Subcutaneous adipose tissue (tissue), 4 donors: ENCODE data around the gene PLAGL2. TPM values are rescaled to one million over a fixed set of nuclear protein-coding genes. Genes with fewer than 3 reads are reported as not detected.

Source experiments
- total RNA-seq, 4 donors: library from RNA; depleted of rRNA; stranded (reverse); fragments of >200 nt; gene quantifications; one replicate each; pipeline ENCODE4 v1.1.0, GENCODE V29; 2016
- TF ChIP-seq, protein P1 (sequence below): fragments of 450-650 bp; IDR thresholded peaks from one replicate; pipeline ENCODE4 v1.5.1; 2016; ENCODE audit warnings: low read depth, mild to moderate bottlenecking, control low read depth, antibody characterized with exemption, moderate library complexity

Gene PLAGL2
- total RNA-seq, 4 donors from 2014 or later, result 2.4 to 4.1 (median 3.2) TPM

DNA sequence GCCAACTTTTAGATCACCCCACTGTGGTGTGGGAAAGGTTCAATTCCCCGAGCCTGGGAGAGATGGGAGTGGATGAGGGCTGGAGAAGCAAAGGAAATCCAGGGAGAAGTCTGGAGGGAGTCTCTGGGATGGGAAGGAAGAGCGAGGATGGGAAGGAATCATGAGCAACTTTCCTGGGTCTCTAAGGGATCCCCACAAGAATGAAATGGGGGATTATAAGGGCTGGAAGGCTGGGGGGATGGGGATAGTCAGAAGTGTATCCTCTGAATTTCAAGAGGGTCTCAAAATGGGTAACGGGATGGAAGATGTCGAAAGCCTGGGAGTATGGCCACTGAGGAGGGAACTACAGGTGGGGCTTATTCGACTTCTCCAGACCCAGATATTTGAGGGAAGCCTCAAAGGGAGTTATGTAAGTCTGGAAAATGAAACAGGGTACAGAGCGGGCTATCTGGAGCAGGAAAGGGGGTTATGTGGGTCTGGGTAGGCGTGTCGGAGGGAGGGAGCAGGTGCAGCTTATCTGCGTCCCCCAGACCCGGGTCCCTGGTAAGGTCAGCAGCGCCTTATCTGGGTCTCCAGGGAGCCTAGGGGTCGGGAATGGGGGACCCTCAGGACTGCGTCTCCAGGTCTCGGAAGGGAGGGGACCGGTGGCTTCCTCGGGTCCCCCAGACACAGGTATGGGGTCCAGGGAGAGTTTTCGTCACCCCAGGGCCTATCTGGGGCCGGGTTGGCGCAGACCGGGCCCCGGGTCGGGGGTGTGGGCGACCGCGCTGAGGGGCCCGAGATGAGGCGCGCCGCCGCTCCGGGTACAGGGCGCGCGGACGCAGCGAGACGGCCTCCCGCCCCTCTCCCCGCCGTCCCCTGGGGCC, 550 bp downstream of the PLAGL2 start:
- TF ChIP-seq, protein P1, sequence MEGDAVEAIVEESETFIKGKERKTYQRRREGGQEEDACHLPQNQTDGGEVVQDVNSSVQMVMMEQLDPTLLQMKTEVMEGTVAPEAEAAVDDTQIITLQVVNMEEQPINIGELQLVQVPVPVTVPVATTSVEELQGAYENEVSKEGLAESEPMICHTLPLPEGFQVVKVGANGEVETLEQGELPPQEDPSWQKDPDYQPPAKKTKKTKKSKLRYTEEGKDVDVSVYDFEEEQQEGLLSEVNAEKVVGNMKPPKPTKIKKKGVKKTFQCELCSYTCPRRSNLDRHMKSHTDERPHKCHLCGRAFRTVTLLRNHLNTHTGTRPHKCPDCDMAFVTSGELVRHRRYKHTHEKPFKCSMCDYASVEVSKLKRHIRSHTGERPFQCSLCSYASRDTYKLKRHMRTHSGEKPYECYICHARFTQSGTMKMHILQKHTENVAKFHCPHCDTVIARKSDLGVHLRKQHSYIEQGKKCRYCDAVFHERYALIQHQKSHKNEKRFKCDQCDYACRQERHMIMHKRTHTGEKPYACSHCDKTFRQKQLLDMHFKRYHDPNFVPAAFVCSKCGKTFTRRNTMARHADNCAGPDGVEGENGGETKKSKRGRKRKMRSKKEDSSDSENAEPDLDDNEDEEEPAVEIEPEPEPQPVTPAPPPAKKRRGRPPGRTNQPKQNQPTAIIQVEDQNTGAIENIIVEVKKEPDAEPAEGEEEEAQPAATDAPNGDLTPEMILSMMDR, result no peak

DNA sequence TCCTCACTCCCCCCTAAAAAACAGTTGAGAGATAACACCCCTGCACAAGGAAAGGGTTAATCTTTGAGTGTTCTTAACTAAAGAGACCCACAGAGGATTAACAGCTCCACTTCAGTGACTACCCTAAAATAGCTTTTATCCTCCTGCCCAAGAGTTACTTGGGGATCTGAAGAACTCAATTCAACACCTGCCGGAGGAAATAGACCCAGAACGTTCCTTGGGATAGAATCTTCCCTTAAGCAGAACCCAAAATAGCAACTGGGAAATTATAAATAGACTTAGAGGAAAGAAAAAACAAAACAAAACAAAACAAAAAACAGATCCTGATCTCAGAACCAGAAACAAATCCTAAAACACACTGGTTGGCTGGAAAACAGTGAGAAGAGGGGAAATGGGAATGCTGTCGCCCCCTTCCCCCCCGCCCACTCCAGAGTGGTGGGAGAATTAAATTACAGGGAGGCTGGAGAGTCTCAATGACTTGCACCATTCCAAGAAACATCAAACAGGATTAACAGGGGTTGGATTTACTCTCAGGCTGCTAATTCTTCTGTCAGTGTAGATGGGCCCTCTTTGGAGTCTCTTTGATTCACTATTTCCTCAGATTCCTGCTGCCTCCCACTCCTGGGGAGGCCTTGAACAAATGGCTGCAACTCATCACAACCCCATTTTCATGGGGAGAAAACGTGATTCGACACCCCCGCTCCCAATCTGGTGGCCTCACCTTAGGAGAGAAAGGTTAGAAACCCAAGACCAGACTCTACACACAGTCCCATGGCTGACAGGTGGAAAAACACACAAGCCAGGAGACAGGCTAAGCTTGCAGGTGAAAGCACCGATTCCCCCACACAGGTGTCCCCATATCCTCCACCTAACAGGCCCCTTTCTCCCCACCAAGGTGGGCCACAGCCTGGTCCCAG, 1.4 kb downstream of the PLAGL2 start:
- TF ChIP-seq, protein P1, result no peak

DNA sequence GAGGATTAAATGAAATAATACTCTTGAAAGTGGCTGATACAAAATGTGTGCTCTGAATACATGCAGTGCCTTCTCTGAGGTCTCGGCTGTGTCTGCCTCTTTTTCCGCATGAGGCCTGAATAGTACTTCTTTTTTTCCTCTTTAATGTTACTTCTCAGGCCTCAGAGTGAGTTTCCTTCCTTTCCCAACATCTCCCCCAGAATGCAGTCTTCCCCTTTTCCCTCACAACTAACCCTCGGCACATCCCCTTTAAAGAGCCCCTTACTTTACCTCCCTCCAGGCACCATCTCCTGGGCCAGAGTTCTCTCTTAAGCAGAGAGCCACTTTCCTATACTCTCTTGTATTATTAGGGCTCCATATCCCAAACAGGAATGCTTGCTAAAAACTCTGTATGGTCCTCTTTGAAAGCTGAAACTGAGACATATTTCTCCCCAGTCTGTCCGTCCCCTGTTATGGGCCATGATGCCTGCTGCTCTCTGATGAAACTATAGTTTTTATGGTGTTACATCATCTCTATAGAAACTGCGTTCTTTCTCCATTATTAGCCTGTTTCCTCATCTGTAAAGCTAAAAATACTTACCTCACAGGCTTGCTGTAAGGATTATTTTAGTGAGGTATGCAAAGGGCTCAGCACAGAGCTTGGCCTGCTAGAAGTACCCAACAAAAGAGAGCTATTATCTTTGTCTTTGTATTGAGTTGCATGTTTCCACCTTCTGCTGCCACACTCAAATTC, 2.3 kb downstream of the PLAGL2 start:
- TF ChIP-seq, protein P1, result no peak

DNA sequence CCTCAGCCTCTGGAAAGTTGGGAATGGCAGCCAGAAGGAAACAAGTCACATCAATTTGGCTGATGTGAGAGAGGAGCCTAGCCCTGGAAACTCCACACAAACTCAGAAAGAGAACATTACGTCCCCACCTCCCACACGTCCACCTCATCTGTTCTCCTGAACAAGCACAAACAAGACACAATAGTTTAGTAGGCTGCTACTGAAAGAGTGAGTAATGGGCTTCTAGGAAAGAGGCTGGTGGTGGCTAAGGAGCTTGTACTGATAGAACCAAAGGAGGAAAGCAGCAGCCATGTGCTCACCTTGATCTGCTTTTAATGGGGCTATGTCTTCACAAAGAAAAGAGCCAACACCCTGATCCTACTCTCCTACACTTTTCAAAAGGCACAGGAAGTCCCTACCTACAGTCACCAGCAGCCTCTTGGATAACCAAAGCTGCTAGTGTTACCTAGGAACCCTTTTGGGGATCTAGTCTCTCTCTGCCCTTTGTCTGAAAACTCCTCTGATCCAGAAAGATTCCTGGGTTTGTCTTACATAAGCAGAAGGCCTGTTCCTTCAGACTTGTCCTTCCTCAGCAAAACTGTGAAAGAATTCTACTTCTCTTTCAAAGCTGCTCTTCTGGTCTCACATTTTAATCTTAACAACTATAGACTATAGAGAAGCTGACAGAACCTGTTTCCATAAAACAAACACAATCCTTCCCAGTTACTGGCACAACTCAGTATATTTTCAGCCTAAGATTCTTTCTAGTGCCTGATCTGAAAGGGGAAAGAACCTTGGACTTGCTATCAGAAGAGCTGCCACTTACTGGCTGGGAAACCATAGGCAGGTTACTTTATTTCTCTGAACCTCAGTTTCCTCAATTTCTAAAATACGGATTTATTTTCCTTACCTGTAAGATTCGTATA, 3.1 kb downstream of the PLAGL2 start:
- TF ChIP-seq, protein P1, result no peak

DNA sequence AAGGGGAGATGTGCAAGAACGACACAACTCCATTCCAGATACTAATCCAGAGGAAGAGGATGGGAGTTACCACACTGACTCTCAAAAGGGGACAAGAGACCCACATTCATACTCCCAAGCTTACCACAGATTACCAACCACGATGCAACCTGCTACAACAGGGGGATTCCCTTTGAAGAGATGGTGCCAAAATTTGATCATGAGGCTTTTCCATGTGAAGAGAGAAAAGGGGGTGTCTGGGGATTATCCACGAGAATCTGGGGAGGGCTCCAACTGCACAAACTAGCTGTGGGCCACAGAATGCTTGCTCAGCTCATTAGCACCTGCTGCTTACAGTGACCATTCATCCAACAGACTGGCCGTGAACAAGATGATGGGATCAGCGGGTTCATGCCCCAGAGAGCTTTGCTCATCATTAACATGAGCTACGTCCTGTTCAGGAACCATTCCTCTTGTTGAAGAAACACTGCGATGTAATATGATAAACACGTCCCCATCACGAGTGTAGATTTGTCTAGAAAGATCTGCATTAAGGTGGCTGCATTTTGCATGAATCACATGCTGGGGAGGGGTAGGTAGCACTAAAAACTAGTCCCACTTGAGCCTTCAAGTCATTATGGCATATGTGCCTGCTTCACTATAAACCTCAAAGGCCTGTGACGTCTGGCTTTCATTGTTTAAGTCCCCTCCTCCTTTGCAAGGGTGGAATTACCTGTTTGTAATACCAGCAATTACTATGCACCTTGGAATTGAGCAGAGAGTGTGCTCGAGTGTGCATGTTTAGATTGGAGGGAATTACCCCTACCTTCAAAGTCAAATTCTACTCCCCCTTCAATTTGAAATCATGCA, 4.0 kb downstream of the PLAGL2 start:
- TF ChIP-seq, protein P1, result no peak

DNA sequence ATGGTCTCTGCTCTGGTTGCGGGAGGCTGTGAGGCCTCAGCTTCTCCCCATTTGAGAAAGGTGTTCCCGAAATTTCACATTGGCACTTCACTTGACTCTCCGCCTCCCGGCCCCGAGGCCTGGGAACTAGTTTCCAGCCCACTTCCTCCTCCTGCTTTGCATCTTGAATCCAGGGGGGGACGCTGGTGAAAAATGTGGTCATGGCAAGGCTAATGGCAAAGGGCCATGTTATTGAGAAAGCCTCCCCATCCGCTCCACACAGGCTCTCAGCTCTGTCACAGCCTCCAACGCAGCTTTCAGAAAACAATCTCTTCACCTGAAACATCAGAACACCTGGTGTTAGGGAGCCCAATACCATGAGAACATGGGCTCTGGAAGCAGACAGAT, 5.6 kb downstream of the PLAGL2 start:
- TF ChIP-seq, protein P1, result no peak
